GM19438 (cell line): Measurements from ENCODE around the gene INPP5K.
"Not testable (repeated sequence)": the region's sequence is repeated elsewhere in the genome, so short reads cannot be mapped to it uniquely, and the experiment has no call there.

Experiments used
- ATAC-seq: cut with Tn5 transposase; IDR thresholded peaks from one replicate; pipeline ENCODE4 v1.9.1; 2021; ENCODE audit warnings: low read depth; ENCODE audit not compliant: unreplicated experiment

The INPP5K gene

DNA sequence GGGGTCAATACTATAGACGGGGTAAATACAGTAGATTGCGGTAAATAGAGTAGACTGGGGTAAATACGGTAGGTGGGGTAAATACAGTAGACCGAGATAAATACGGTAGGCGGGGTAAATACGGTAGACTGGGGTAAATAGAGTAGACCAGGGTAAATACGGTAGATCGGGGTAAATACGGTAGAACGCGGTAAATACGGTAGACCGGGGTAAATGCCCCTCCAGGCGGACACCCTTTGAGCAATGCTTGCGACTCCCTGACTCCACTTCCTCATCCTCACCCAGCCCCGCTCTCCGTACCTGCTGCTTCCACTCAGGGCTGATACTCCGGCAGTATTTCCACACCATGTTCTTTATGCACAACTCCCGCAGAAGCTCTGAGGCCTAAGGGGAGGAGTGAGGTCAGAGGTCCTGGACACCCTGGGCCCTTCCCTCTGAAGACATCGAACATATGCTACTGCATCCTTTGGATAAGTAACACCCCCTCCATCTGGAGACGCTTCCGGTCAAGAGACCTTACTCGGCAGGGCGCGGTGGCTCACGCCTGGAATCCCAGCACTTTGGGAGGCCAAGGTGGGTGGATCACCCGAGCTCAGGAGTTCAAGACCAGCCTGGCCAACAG lies 47.1 kb downstream of the INPP5K start:
- no peak for ATAC-seq

DNA sequence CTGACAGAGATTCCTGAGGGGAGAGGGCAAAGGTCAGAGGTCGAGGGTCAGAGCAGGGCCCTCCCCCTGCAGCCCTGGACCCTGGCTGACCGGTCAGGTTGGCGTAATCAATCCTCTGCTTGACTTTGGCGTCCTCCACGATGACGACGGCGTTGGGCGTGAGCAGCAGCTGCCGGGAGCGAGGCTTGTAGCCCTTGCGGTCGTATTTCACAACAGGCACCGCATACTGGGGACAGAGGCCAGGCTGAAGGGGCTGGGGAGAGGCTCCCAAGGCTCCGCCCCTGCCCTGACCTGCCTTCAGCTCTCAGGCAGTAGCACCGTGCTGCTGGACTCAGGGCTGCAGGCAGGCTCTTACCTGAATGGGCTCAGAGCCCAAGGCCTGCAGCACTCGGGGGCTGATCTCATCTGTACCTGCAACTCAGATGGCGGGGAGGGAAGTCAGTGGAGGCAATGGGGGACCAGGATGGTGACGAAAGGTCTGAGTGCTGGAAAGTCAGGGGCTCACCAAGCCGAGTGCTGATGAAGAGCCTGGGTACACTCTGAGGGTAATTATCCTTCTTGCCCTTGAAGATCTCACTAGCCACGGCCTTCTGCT lies 48.4 kb downstream of the INPP5K start:
- ATAC-seq, result no peak

DNA sequence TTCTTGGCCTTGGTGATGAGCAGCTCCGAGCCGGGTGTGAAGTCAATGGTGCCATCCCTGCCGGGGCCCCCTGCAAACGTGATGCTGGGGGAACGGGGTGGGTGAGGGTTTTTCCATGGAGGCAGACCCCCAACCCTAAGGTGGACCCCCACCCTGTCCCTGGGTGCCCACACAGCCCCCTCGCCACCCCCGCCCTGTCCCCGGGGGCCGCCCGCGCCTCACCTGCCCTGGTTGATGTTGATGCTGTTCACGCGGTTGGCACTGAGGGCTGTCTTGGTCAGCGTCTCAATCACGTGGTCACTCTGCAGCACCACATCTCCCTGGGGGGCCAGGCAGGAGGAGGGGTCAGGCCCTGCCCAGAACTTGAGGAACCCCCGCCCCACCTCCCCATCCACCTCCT lies 49.2 kb downstream of the INPP5K start:
- ATAC-seq, result no peak

DNA sequence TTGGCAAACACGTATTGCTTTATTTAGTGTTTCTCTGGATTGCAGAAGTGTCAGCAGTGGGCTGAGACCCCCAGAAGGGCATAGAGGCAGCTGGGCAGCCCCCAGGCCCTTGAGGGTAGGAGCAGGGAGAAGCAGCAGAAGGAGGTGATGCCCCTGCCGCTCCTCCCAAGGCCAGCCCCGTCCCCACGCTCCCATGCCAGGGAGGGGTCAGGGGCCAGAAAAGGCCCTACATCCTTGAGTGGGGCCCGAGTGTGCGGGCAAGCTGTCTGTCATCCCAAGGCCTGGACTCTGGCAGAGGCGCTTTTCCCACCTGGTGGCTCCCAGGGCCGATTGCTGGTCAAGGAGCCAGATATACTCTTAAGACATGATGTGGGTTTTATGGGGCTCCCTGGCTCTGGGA lies 52.2 kb downstream of the INPP5K start:
- no peak for ATAC-seq

DNA sequence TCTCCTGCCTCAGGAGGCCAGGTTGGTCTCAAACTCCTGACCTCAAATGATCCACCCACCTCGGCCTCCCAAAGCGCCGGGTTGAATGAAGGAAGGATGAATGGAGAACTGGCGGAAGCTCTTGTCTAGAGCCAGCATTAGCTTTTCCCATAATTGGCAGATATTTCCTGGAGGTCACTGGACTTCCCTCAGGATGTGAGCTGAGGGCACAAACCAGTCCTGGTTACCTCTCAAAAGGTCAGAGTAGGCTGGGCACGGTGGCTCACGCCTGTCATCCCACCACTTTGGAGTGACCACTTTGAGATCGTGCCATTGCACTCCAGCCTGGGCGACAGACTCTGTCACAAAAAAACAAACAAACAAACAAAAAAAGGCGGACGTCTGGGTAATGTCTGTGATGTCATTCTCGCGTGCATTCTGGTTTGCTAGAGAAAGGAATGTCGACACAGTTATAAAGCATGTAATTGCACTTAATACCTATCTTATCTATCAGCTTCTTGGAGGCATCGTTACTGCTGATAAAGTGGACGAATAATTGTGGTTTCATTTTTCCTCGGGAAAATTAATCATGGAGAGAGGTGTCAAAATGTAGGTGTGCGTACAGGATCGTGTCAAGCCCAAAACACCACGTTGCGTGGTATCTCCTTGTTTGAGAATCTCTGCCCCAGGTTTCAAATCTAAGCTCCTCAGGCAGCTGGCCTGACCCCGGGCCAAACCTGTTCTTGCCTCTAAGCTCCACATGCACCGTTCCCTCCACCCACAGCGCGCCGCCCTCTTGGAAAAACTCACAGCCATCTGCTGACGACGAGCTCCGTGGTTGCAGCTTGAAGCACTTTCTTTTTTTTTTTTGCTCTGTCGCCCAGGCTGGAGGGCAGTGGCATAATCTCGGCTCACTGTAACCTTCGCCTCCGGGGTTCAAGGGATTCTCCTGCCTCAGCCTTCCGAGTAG lies 54.0 kb downstream of the INPP5K start:
- no peak for ATAC-seq

DNA sequence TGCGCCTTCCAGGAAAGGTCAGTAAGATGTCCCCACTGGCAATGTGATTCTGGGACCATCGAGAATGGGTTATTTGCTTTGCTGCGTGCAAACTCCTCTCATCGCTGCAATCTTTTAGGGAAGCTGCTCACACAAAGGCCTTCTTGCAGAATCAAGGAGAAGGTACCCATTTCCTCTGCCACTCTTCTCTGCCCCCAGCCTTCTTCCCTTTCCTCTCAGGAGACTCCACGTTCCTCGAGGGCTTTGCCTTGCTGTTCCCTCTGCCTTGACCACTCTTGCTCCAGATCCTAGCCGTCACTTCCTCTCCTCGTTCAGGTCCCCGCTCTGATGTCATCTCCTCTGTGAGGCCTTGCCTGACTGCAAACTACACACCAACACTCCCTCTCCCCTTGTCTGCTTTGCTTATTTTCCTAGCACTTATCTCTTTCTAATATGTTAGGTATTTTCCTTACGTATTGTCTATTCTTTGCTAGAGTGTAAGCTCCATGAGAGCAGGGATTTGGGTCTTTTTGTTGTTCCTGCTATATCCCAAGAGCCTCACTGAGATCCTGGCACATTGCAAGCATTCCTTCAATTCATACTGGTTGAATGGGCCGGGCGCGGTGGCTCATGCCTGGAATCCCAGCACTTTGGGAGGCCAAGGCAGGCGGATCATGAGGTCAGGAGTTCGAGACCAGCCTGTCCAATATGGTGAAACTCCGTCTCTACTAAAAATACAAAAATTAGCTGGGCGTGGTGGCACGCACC lies 55.0 kb downstream of the INPP5K start:
- no peak for ATAC-seq

DNA sequence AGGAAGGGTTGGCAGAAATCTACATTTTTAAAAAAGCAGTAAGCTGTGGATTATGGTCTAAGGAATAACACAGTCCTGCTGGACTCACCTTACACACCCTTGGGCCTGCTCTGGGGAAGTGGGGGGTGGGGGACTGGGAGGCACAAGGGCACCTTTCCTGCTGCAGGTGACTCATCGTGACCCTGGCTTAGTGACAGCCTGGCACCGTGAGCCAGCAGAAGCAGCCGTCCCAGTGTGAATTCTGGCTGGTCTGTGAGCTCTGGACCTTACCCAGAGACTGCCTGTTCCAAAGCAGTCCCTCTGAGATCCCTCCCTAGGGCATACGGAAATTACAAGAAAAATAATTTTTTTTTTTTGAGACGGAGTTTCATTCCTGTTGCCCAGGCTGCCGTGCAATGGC lies 56.2 kb downstream of the INPP5K start:
- ATAC-seq, result no peak

DNA sequence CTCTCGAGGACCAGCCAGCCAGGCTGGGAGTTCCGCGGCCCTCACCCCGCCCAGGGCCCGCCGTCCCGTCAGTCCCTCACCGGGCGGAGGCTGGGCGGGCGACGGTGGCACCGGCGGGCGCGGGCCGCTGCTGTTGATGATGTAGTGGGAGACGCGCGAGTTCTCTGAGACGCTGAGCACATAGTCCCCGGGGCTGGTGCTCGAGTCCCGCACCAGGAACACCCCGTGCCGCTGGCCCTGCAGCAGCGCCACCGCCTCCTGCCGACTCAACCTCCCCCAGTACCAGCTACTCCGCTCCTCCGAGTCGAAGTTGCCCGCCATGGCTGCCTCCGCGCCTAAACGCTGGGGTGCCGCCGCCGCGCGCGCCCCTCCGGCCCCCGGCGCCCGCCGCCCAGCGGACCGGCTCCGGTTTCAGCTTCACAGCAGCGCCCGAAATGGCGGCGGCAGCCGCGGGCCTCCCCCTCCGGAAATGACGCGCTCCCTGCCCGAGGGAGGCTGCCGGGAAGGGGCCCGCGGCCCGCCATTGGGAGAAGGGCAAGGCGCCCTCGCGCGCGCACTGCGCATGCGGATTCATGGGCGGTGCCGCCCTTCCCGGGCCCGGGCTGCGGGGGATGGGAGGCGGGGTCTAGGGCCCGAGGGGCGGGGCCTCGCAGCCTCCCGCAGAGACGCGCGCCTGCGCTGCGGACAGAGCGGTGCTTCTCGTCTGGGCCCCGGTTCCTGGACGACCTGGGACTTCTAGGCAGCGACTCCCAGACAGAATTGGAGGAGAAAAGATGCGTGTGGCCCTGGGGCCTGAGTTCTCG lies 60.4 kb downstream of the INPP5K start, which contains the start of gene CRK:
TSS of gene CRK (minus strand) at position 436 of the 803 bp plus-strand sequence. CDS start at position 321, 115 bp downstream.
- ATAC-seq, result peak; percentile 73

DNA sequence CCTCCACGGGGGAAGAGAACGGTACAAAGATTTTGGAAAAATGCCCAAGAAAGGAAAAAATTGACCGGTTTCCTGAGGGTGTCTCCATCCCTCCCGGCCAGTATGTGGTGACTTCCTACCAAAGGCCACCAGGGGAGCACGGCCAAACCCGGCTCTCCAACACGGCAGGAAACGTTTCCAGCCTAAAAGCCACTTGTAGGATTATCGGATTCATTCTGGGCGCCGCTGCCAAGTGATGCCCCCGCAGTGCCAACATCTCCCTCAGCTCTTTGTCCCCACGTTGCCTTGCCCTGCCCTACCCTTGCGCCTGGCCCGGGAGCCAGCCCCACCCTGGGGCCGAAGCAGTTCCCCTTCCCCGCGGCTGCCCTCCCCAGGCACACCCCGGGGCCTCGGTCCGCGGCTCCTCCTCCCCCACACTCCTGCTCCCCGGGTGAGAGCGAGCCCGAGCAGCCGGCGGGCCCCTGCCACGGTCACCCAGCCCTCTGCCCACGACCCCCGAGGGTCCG lies 61.1 kb downstream of the INPP5K start:
- peak; percentile 33 for ATAC-seq

DNA sequence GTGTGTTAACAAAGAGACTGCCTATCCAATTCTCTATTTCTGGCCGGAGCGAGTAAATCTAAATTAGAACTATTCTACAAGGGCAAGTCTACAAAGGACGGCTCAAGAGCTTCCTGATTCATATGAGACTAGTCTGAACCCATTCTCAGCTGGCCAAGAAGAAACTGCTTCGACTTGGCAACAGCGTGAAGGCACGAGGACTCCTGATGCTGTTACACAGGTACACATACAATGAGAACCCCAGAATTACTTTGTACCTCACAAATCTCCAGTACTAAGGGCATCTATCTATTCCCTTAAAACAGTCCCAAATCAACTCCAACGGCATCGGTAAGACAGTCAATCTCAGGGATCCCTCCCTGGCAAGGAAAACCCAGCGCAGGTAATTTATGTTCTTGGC lies 61.9 kb downstream of the INPP5K start:
- ATAC-seq, result no peak

DNA sequence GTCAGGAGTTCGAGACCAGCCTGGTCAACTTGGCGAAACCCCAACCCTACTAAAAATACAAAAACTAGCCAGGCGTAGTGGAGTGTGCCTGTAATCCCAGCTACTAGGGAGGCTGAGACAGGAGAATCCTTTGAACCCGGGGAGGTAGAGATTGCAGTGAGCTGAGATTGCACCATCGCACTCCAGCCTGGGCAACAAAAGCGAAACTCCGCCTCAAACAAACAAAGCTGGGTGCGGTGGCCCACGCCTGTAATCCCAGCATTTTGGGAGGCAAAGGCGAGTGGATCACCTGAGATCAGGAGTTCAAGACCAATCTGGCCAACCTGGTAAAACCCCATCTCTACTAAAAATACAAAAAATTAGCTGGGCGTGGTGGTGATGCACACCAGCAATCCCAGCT lies 62.7 kb downstream of the INPP5K start:
- ATAC-seq, result not testable (repeated sequence)

DNA sequence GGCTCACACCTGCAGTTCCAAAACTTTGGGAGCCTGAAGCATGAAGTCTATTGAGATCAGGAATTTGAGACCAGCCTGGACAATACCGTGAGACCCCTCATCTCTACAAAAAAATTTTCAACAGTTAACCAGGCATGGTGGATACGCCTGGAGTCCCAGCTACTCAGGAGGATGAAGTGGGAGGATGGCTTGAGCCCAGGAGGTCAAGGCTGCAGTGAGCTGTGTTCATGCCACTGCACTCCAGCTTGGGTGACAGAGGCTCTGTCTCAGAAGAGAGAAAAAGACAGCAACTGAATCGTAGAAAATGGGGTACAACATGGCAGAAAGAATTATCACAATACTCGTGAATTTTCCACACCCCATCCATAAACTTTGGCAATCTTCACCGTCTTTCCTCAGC lies 63.6 kb downstream of the INPP5K start:
- ATAC-seq, result no peak

DNA sequence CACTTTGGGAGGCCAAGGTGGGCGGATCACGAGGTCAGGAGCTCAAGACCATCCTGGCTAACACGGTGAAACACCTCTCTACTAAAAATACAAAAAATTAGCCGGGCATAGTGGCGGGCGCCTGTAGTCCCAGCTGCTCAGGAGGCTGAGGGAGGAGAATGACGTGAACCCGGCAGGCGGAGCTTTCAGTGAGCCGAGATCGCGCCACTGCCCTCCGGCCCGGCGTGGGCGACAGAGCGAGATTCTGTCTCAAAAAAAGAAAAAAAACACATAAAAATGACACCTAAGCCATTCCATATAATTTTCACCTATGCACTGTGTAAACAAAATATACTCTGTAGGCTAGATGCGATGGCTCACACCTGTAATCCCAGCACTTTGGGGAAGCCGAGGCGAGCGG lies 66.2 kb downstream of the INPP5K start:
- ATAC-seq, result not testable (repeated sequence)

DNA sequence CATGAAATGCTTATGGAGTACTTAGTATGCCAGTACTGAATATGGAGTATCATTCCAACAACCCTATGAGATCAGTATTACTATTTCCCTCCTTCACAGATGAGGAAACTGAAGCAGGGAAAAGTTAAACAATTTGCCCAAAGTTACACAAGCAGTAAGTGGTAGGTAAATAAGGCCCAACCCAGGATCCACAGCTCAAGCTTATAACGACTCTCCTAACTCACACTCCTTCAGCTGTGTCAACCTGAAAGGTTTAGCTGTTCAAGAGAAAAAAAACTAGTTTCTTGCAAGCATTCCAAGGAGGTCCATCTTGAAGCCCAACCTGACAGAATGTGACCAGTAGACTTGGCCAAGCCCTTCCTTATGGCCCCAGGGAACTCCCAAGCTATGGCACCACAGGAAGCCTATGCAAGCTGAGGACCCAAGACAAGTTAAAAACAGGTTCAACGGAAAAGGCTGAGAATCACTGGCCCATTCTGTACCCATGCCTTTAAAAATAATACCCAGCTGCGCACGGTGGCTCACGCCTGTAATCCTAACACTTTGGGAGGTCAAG lies 66.9 kb downstream of the INPP5K start:
- no peak for ATAC-seq

DNA sequence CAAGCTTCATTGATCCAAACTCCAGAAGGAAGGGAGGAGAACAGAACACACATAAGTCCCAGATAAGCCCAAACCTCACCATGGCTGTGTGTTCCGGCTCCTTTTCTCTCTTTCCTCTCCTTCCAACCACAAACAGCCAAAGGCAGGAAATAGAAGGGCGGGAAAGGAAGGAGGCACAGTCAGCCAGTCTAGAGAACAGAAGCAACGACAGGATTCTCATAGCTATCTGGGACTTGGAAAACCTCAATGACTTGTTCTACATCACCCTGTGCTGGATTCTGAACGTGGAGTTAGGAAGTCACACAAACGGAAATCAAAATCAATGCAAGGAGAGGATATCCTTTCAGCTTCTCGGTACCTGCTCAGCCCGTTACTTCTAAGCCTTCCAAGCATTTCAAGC lies 69.4 kb downstream of the INPP5K start:
- no peak for ATAC-seq

DNA sequence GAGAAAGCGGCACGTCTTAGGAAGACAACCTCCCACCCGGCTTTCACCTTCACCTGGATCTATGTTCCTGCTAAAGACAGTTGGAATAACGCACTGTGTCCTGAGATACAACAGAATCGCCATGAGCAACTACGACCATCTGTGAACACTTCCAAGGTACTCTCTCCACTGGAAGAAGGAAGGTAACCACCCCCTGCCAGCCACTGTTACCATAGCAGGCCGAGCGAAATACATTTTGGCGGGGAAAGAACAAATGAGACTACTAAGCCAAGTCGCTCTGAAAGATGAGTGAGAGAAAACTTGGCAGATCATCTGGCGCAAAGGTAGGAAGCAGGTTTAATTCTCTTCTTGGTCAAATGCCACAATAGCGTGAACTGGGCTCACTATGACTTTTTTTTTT lies 70.2 kb downstream of the INPP5K start:
- ATAC-seq, result no peak

DNA sequence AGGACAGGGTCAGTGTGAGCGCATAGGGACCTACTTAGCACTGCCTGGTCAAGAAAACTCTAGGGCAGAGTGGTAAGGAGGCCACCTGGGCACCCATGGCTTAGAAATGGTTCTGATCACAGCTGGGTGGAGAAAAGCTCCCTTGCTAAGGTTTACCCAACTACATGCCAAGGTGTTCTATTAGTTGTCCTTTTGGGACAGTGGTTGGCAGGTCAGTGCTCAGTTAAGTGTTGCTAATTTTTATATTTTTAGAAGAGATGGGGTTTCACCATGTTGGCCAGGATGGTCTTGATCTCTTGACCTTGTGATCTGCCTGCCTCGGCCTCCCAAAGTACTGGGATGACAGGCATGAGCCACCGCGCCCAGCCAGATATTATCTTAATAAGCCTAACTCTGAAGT lies 70.7 kb downstream of the INPP5K start:
- not testable (repeated sequence) for ATAC-seq
